GM12892 (cell line): ENCODE measurements around the gene HMGN4.

Experiments
- POLR2A ChIP-seq: IDR thresholded peaks from 2 replicates; pipeline ENCODE4 v1.6.1; 2011; ENCODE audit warnings: low read depth, low read length, control low read depth
- POLR2AphosphoS5 ChIP-seq: IDR thresholded peaks from 2 replicates; pipeline ENCODE4 v1.6.1; 2011; ENCODE audit warnings: low read depth, low read length, control low read depth
- TAF1 ChIP-seq: IDR thresholded peaks from 2 replicates; pipeline ENCODE4 v1.6.1; 2011; ENCODE audit warnings: low read depth, mild to moderate bottlenecking, control low read depth, low read length, borderline replicate concordance

GRCh38 chr6:26552205-26552604 is 14.0 kb downstream of the HMGN4 start:
- no peak for TF ChIP-seq POLR2A
- no peak for TF ChIP-seq TAF1
- no peak for TF ChIP-seq POLR2AphosphoS5
